ENCODE data around the gene TAPBP.
"Not testable (repeated sequence)": the region's sequence is repeated elsewhere in the genome, so short reads cannot be mapped to it uniquely, and the experiment has no call there.

The TAPBP gene

DNA sequence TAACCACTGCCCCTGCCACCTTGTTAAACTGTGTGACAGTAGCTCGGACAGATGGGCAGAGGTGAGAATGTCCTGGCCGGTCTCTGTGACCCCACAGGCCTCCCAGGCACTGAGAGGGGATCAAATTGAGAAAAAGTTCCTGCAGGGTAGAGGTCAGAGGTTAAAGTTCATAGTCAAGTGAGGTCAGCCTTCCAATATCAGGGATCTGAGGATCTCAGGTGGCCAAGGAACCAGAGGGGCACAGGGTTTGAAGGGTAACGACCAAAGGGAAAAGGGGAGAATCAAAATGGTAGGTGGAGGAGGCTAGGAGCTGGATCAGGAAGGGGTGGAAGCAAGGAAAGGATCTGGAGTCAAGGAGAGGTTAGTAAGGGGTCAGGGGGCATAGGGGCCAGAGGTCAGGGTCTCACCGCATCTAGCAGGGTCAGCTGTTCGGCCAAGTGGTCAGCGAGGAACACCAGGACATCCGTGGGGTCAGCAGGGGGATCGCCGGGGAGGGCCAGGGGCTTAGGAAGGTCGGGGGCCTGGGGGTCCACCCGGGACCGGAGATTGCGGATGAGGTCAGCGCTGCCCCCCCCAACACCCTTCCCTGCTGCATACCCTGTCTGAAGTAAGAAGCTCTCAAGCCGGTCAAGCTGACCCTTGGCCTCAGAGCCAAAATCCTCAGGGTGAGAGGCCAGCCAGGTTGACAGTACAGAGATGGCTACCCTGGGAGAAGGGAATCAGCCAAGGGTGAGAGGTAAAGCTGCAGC lies 18.1 kb downstream of the TAPBP start:
- DNase-seq: no peak

- DNase-seq: no peak
Measured at GRCh38 chr6:33294086-33294823, 19.6 kb downstream of the TAPBP start.

GRCh38 chr6:33292996-33293682 lies 20.7 kb downstream of the TAPBP start:
- no peak for DNase-seq

DNA sequence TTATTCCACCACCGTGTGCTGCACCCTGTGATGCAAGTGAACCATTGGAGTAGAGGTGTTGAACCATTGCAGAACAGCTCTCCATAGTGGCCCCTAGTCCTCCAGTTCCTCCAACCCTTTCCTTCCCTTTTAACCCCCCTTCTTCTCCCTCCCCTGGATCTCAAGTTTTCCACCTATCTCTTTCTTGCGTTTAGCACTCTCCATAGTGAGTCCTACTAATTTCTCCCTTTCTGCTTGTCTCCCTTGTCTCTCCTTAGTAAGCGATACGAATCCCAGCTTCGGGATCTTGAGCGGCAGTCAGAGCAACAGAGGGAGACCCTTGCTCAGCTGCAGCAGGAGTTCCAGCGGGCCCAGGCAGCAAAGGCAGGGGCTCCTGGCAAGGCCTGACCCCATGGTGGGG lies 23.4 kb downstream of the TAPBP start:
- DNase-seq: no peak

DNA sequence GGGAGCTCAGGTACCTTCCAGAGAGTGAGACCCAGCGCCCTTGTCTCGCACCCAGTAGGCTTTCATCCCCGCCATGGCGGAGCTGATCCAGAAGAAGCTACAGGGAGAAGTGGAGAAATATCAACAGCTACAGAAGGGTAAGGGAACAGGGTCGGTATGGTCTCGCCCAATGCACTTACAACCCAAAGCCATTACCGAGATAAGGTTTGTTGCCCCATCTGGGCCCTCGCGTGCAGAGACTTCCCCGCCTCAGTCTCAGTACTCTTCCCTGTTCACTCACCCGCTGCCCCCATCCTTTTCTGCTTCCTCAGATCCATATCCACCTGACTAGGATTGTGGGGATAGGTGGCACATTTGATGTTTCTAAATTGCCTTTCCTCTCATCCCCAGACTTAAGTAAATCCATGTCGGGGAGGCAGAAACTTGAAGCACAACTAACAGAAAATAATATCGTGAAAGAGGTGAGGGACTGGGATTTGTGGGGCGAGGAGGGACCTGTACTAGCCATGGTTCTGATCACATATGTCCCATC lies 24.0 kb downstream of the TAPBP start:
- no peak for DNase-seq

DNA sequence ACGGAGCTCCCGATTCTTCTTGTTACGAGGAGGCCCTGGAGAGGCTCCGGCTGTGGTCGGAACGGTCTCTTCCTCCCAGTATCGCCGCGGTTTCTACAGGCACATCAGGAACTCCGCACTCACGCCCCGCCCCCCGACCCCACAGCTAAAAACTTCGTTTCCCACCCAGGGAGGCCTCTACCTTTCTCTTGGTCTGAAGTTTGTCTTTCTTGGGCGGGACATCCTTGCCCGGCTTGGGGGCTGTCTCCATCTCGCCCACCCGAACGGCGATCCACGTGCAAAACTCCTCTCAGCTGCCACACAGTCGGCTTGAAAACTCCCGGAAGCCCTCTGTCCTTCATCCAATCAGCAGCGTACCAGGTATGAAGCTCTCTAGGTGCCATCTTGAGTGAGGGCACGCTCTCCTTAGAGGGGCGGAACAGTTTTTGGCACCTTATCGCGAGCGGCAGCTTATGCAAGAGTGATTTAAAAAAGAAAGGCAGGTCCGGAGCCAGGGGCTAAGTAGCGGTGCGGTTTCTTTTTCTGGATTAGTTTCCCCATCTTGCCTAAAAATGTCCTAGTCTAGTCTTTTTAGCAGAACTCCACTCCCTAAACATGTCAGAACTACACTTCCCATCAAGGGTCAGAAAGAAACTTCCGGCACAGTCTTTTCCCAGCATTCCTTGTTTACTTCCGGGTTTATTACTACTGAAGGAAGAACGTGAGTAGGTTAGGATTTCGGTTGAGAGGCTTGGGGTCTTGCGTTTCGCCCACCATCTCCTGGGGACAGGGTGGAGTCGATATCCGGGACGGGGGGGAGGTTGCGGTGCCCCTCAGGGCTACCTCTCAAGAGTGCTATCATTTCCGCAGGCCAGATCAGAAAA lies 24.7 kb downstream of the TAPBP start, which contains the start of the genes PFDN6 and WDR46:
Gene PFDN6 (plus strand): TSS at position 681 of the 863 bp plus-strand sequence. CDS start 256 bp downstream, outside the sequence.
Gene WDR46 (minus strand): TSS at position 319 of the 863 bp plus-strand sequence. CDS start 69 bp downstream, at position 250.
- DNase-seq: peak; percentile 97

DNA sequence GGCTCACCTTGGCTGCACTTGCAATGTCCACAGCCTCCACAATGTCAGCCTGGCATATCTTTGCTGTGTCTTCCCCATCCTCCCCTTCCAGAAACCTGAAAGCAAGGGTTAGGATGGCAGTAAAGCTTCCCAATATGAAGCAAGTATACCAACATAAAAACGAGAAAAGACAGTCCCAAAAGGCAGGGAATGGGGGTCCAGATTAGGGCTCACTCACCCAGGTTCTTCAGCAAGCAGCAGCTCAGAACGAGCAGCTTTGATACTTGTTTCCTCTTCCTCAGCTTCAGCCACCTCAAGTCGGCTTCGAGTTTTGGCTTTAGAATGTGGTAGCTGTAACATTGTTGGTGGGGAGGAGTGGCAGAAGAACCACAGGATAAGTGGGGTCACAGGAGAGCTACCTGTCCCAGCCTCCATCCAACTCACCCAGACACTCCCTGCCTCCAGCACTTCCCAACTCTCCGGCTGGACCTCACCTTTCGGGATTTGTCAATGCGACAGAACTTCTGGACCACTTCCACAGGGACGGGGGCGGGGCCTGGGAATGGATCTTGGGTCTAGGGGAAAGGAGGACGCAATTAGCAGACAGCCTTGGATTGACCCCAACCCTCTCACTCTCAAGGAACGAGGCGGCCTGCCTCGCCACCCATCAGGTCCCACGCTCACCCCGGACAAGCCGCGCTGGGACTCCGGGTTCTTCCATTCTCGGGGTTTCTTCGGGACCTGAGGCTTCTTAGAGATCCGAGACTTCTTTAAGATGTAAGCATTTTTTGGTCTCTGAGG lies 25.5 kb downstream of the TAPBP start:
- no peak for DNase-seq

DNA sequence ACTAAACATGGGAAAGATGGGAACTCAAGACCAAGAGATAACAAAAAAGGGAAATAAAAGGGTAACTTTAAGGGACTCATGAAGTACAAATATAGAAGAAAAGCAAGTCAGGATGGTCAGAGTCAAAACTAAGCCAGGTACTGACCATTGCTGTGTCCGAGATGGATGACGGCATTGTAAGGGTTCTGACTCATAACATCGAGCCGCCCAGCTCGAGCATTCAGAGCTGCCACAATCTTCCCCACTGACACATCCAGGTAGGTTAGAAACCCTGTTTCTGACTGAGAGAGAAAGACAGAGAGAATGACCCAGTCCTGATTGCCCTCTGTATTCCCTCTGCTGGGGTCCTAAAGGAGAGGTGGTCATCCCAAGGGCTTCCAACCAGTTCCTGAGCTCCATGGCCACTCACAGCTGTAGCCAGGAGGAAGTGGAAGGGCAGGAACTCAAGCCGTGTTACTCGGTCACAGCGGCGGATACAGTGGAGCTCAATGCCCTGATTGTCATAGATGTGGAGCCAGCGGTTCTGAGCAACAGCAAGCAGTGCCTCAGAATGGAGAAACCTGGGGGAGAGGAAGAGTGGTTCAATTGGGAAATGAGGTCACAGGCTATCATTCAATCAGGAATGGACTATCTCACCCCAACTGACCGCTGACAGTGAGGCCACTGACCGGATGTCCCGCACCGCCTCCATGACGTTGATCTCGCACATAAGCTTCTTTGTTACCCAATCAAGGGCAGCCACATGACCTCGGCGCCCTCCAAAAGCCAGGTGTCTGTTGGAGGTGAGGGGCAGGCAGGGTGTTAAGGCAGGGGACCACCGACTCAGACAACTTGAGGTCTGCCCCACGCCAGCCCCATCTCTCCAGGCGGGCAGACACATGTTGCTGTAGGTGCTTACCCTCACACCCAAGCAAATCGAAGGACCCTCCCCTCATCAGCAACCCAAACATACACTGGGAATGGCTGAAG lies 26.6 kb downstream of the TAPBP start:
- no peak for DNase-seq

DNA sequence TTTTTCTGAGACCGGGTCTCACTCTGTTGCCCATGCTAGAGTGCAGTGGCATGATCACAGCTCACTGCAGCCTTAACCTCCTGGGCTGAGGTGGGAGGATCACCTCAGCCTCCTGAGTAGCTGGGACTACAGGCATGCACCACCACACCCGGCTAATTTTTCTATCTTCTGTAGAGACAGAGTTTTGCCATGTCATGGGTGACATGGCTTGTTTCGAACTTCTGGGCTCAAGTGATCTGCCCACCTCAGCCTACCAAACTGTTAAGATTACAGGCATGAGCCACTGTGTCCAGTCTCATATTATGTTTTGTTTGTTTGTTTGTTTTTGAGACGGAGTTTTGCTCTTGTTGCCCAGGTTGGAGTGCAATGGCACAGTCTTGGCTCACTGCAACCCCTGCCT lies 28.7 kb downstream of the TAPBP start:
- not testable (repeated sequence) for DNase-seq

- no peak for DNase-seq
Measured at GRCh38 chr6:33280539-33280938, 33.3 kb downstream of the TAPBP start.

DNA sequence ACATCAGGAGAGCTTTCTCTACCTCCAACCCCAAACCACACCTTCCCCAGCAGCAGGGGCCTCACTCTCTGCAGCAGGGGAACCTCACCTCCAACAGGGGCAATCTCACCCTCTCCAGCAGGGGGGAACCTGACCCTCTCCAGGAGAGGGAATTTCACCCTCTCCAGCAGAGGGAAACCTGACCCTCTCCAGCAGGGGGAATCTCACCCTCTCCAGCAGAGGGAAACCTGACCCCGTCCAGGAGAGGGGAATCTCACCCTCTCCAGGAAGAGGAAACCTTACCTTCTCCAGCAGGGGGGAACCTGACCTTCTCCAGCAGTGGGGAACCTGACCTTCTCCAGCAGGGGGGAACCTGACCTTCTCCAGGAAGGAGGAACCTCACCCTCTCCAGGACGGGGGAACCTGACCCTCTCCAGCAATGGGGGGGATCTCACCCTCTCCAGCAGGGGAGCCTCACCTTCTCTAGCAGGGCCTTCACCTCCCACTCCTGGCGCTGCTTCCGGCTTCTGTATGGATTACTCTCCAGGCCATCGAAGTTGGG lies 33.8 kb downstream of the TAPBP start:
- peak; percentile 75 for DNase-seq

DNA sequence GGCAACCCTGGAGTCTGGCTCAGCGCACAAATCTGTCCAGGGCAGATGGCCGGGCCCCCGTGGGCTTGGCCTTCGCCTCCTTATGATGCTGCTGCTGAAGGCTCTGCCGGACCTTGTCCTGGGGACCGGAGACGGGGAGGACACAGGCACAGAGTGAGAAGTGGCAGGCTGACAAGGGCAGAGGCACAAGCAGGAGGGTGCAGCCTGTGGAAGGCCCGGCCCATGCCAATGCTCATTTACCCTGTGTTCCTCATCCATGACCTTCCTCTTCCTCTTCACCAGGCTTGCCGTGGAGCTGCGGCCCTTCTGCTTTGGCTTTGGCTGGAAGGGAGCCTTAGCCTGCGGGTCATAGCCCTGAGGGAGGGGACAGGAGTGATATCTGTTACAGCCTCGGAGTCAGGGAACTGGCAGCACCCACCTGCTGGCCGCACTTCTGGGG lies 34.6 kb downstream of the TAPBP start:
- no peak for DNase-seq

- no peak for DNase-seq
Measured at GRCh38 chr6:33278810-33279209, 35.1 kb downstream of the TAPBP start.

GRCh38 chr6:33278392-33278741 lies 35.5 kb downstream of the TAPBP start:
- no peak for DNase-seq

- no peak for DNase-seq
Measured at GRCh38 chr6:33277663-33278391, 36.1 kb downstream of the TAPBP start.

- DNase-seq: no peak
Measured at GRCh38 chr6:33276864-33277662, 36.8 kb downstream of the TAPBP start, which contains the start of gene B3GALT4. B3GALT4 (plus strand) TSS chr6:33277123; CDS start chr6:33277420, 297 bp downstream.

DNA sequence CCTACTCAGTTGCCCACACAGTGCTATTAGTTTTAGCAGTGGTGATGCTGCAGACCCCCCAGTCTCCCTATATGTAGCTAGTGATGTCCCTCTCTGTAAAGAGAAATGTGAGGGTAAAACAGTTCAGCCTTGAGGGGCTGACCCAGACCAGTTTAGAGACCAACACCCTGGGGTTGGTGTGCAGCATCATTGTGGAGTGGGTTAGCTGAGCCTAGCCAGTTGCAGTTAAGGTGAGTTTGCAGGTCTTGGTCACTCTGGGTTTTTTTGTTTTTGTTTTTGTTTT lies 37.4 kb downstream of the TAPBP start:
- no peak for DNase-seq

DNA sequence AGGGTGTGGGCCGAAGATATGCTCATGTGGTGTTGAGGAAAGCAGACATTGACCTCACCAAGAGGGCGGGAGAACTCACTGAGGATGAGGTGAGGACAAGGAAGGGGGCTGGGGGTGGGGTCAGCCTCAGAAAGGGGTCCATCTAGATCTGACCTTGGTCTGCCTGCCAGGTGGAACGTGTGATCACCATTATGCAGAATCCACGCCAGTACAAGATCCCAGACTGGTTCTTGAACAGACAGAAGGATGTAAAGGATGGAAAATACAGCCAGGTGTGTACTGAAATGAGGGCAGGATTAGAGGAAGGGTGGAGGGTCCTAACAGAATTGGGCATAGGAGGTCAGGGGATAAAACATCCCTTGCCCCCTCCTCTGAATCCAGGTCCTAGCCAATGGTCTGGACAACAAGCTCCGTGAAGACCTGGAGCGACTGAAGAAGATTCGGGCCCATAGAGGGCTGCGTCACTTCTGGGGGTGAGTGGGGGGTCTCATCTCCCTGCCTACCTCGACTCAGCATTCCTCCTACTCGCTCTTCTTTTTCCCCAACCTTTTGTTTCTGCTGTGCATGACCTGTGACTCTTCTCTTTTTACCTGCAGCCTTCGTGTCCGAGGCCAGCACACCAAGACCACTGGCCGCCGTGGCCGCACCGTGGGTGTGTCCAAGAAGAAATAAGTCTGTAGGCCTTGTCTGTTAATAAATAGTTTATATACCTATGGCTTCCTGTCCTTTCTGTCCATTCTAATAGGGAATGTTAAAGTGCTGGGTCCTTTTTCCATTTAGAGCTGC lies 37.9 kb downstream of the TAPBP start:
- not testable (repeated sequence) for DNase-seq

All from NCI-H2171 treated with DMSO at 0.1 percent for 48 hours (cell line).